LNCaP clone FGC (cell line): ENCODE data around the gene LIPG.

ENCODE experiments used
- DNase-seq: peaks from one replicate; pipeline ENCODE4 v3.0.0-alpha.2; 2011; ENCODE audit warnings: low read depth
- H3K4me3 ChIP-seq: 2 replicates; pipeline ENCODE4 v1.5.1; 2011; ENCODE audit warnings: mild to moderate bottlenecking, low read depth, low read length, control low read depth
- CTCF ChIP-seq: IDR thresholded peaks from 2 replicates; pipeline ENCODE4 v1.5.1; 2012; ENCODE audit warnings: mild to moderate bottlenecking; ENCODE audit not compliant: control insufficient read depth, insufficient read depth; ENCODE audit errors: extremely low read depth

Gene LIPG

DNA sequence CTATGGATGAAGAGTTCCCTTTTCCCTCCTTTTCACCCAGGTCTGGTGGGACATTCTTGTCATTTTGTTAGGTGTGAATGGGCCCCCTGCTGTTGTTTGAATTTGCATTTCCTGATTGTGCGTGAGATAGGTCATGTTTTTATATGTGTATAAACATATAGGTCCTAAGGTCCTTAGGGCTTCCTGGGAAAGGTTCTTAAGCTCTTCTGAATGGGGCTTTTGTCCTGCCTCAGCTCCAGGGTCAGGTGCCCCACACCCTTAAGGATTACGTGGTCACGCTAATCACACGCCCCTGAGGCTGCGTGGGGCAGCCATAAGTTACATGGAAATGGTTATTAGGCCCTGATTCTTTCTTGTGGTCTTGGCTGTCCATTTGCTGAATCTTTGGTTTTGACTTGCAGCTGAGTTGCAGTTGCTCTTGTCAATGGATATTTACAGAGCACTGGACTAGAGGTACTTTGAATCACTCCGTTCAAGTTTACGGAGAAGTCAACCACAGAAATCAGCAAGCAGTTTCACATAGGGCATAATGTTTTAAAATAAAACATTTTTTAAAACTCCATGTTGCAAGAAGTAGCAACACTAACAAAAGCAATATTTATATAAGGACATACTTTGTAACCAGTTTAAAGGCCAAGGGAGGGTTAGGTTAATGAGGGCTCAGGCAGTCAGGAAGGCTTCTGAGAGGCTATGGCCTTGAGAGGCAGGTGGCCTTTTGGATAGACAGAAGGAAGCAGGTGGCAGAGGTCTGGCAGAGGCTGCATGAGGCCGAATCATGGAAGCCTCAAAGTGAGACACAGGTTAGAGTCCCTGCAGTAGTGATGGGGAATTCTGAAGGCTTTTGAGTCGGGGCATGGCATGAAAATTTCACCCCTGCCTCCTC is 24.2 kb downstream of the LIPG start:
- DNase-seq = no peak
- H3K4me3 ChIP-seq = no peak overlapping the region
- TF ChIP-seq CTCF = no peak

DNA sequence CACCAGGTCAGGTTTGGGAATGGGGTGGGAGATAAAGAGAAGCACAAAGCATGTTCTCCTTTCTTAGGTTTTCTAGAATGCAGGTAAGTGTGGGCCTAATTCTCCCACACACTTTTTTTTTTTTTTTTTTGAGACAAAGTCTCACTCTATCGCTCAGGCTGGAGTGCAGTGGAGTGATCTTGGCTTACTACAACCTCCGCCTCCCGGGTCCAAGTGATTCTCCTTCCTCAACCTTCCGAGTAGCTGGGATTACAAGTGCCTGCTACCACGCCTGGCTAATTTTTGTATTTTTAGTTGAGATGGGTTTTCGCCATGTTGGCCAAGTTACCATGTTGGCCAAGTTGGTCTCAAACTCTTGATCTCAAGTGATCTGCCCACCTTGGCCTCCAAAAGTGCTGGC is 26.3 kb downstream of the LIPG start:
- no peak for TF ChIP-seq CTCF
- no peak for DNase-seq
- no peak overlapping the region for H3K4me3 ChIP-seq

DNA sequence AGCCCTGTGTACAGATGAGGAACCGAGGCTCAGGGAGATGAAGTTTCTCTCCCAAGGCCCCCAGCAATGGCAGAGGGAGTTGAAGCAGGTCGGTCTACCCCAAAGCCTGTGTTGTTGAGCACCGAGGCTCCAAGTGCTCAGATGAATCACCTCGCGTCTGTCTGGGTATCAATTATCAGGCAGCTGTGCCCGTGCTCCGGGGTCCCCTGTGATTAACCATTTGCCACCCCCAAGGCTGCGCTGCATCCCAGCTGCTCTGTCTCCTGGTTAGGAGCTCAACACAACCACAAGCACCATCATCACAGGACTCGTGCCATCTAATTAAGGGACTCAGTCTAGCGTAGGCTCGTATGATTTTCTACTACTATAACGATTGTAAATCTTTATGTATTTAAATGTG is 27.1 kb downstream of the LIPG start:
- no peak for DNase-seq
- TF ChIP-seq CTCF = no peak
- H3K4me3 ChIP-seq = no peak overlapping the region

DNA sequence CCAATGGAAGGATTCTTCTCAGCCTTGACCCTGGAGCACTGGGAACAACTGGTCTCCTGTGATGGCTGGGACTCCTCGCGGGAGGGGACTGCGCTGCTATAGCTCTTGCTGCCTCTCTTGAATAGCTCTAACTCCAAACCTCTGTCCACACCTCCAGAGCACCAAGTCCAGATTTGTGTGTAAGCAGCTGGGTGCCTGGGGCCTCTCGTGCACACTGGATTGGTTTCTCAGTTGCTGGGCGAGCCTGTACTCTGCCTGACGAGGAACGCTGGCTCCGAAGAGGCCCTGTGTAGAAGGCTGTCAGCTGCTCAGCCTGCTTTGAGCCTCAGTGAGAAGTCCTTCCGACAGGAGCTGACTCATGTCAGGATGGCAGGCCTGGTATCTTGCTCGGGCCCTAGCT is 28.8 kb downstream of the LIPG start:
- no peak for TF ChIP-seq CTCF
- no peak for DNase-seq

DNA sequence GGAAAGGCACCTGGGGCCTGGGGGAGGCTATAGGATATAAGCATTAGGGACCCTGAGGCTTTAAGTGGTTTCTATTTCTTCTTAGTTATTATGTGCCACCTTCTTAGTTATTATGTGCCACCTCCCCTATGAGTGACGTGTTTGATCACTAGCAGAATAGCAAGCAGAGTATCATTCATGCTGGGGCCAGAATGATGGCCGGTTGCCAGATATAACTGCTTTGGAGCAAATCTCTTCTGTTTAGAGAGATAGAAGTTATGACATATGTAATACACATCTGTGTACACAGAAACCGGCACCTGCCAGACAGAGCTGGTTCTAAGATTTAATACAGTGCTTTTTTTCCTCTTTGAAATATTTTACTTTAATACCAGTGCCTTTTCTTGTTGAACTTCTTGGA is 29.4 kb downstream of the LIPG start:
- no peak for TF ChIP-seq CTCF
- DNase-seq = peak; percentile 33
- no peak overlapping the region for H3K4me3 ChIP-seq

More for the DNA sequence above, 28.8 kb downstream of the LIPG start:
- H3K4me3 ChIP-seq = no peak overlapping the region

GRCh38 chr18:49591775-49592174 is 29.9 kb downstream of the LIPG start:
- no peak overlapping the region for H3K4me3 ChIP-seq
- TF ChIP-seq CTCF = no peak
- peak; percentile 37 for DNase-seq

DNA sequence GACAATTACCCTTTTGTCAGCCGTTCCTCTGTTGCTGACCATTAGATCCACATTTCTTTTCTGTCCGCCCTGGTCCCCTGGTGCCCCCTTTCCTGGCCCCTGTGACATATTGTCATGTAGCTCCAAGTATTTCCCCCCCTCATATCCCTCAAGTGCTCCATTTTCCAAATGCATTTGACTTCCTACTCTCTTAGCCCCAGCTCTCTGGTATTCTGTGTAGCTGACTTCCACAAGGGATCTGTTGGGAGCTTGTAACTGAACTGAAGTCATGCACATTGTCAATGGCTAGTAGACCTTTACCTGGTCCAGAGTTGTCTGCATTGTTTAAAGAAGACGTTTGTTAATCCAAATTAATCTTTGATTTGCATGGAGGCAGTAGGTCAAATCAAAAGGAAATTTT is 34.8 kb downstream of the LIPG start:
- no peak overlapping the region for H3K4me3 ChIP-seq
- no peak for TF ChIP-seq CTCF
- no peak for DNase-seq
